Esophagus squamous epithelium (tissue), 4 donors: ENCODE measurements around the gene MRPS15.
"Not testable (repeated sequence)": the region's sequence is repeated elsewhere in the genome, so short reads cannot be mapped to it uniquely, and the experiment has no call there.

Experiments used
- CTCF ChIP-seq, 6 experiments: fragments of 450-650 bp in 4 of 6; fragments of 200-600 bp in 2 of 6; sonication (generic) in 2 of 6; IDR thresholded peaks; one replicate each; pipeline ENCODE4 v1.5.1; 2016 to 2019; ENCODE audit warnings: antibody characterized with exemption in 6 of 6, mild to moderate bottlenecking in 4 of 6, moderate library complexity in 4 of 6
- POLR2A ChIP-seq, 4 donors: fragments of 450-650 bp; IDR thresholded peaks; one replicate each; pipeline ENCODE4 v1.6.1; 2017; ENCODE audit warnings: antibody characterized with exemption in 4 of 4, mild to moderate bottlenecking in 4 of 4, moderate library complexity in 3 of 4

GRCh38 chr1:36477615-36478014 lies 13.4 kb upstream of the MRPS15 start:
- not testable (repeated sequence) for TF ChIP-seq POLR2A, CTCF (IDR thresholded peaks at IDR 0.05)
